Breast epithelium (tissue), 4 donors: ENCODE measurements around the gene FAM219B. TPM values are rescaled to one million over a fixed set of nuclear protein-coding genes. Genes with fewer than 3 reads are reported as not detected.
"Not testable (repeated sequence)": the region's sequence is repeated elsewhere in the genome, so short reads cannot be mapped to it uniquely, and the experiment has no call there.

Experiments used
- DNase-seq, 2 donors: peaks; one replicate each; pipeline ENCODE4 v3.0.0-alpha.2; 2019; ENCODE audit warnings: low spot score in 2 of 2
- H3K27ac ChIP-seq, 2 donors: fragments of 200-600 bp; sonication (generic) in 1 of 2; one replicate each; pipeline ENCODE4 v1.5.1; 2016 to 2019; ENCODE audit warnings: mild to moderate bottlenecking in 1 of 2
- H3K27me3 ChIP-seq, 2 donors: fragments of 200-600 bp; sonication (generic) in 1 of 2; one replicate each; pipeline versions ENCODE4 v1.5.1 to v1.6.0; 2017 to 2019; ENCODE audit warnings: control low read depth in 1 of 2, mild to moderate bottlenecking in 1 of 2
- H3K36me3 ChIP-seq: fragments of 200-600 bp; one replicate; pipeline ENCODE4 v1.5.1; 2019
- H3K4me1 ChIP-seq, 2 donors: fragments of 200-600 bp; sonication (generic); one replicate each; pipeline ENCODE4 v1.5.1; 2016 to 2019; ENCODE audit warnings: control low read depth in 1 of 2
- H3K4me3 ChIP-seq, 3 donors: fragments of 200-600 bp; sonication (generic); 1 replicate in 2 of 3; 2 replicates in 1 of 3; pipeline ENCODE4 v1.5.1; 2016 to 2019; ENCODE audit warnings: mild to moderate bottlenecking in 3 of 3, moderate library complexity in 2 of 3
- H3K9me3 ChIP-seq, 2 donors: fragments of 200-600 bp; sonication (generic) in 1 of 2; one replicate each; pipeline ENCODE4 v1.5.1; 2016 to 2019; ENCODE audit warnings: control low read depth in 1 of 2
- POLR2A ChIP-seq: fragments of 450-650 bp; IDR thresholded peaks from one replicate; pipeline ENCODE4 v1.6.1; 2016; ENCODE audit warnings: antibody characterized with exemption, mild to moderate bottlenecking, moderate library complexity
- POLR2AphosphoS5 ChIP-seq, 3 donors: sonication (generic); formaldehyde crosslinking; IDR thresholded peaks; one replicate each; pipeline ENCODE4 v1.6.1; 2017; ENCODE audit warnings: antibody characterized with exemption in 3 of 3
- intact Hi-C: fragments of 100-400 bp; cut with DNase I; formaldehyde crosslinking; loops from one replicate; pipeline ENCODE4 v1.15.1; 2023; ENCODE audit warnings: low total_unique reads
- total RNA-seq, 3 donors: library from RNA; depleted of rRNA; stranded (reverse); fragments of >200 nt; gene quantifications; one replicate each; pipeline ENCODE4 v1.1.0, GENCODE V29; 2016
- TF ChIP-seq, protein P1 (sequence below), 3 donors: fragments of 450-650 bp; IDR thresholded peaks; one replicate each; pipeline ENCODE4 v1.5.1; 2016 to 2017; ENCODE audit warnings: antibody characterized with exemption in 3 of 3, mild to moderate bottlenecking in 3 of 3, moderate library complexity in 3 of 3

Gene FAM219B
- total RNA-seq, 3 donors from 2014 or later = 51.4 to 72.0 (median 54.1) TPM

GRCh38 chr15:74933573-74933972, 26.9 kb upstream of the FAM219B start:
- H3K36me3 ChIP-seq = no peaks in the 10 kb centered on the region

GRCh38 chr15:74928771-74929198, 22.1 kb upstream of the FAM219B start:
- no peak for TF ChIP-seq POLR2A
- TF ChIP-seq, protein P1, sequence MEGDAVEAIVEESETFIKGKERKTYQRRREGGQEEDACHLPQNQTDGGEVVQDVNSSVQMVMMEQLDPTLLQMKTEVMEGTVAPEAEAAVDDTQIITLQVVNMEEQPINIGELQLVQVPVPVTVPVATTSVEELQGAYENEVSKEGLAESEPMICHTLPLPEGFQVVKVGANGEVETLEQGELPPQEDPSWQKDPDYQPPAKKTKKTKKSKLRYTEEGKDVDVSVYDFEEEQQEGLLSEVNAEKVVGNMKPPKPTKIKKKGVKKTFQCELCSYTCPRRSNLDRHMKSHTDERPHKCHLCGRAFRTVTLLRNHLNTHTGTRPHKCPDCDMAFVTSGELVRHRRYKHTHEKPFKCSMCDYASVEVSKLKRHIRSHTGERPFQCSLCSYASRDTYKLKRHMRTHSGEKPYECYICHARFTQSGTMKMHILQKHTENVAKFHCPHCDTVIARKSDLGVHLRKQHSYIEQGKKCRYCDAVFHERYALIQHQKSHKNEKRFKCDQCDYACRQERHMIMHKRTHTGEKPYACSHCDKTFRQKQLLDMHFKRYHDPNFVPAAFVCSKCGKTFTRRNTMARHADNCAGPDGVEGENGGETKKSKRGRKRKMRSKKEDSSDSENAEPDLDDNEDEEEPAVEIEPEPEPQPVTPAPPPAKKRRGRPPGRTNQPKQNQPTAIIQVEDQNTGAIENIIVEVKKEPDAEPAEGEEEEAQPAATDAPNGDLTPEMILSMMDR (IDR thresholded peaks at IDR 0.05) = no peak
- TF ChIP-seq POLR2AphosphoS5 (IDR thresholded peaks at IDR 0.05) = no peak
- H3K4me1 ChIP-seq = no peaks in the 10 kb centered on the region
- no peaks in the 10 kb centered on the region for H3K27me3 ChIP-seq
- H3K27ac ChIP-seq = no peak overlapping the region
- H3K4me3 ChIP-seq = no peak overlapping the region
- H3K36me3 ChIP-seq = no peaks in the 10 kb centered on the region
- no peaks in the 10 kb centered on the region for H3K9me3 ChIP-seq
- no peak for DNase-seq
- intact Hi-C loops = no loop called here

More at GRCh38 chr15:74933573-74933972, 26.9 kb upstream of the FAM219B start:
- Histone ChIP-seq H3K27me3 (no peaks in the 10 kb centered on the region), H3K4me3 (no peak overlapping the region), H3K9me3 (no peaks in the 10 kb centered on the region), H3K4me1 (no peaks in the 10 kb centered on the region), H3K27ac (no peak overlapping the region)
- DNase-seq = no peak
- intact Hi-C loops = no loop called here
- TF ChIP-seq POLR2AphosphoS5 (IDR thresholded peaks at IDR 0.05) (no peak), POLR2A (no peak)
- TF ChIP-seq, protein P1 (IDR thresholded peaks at IDR 0.05) = no peak

GRCh38 chr15:74924525-74924924, 17.9 kb upstream of the FAM219B start:
- Histone ChIP-seq H3K4me3 (no peak overlapping the region), H3K27ac (no peak overlapping the region), H3K9me3 (no peaks in the 10 kb centered on the region), H3K36me3 (peaks cover 3% of the 10 kb centered on the region), H3K27me3 (no peaks in the 10 kb centered on the region), H3K4me1 (no peaks in the 10 kb centered on the region)
- DNase-seq = no peak
- TF ChIP-seq POLR2AphosphoS5 (IDR thresholded peaks at IDR 0.05) = no peak
- no peak for TF ChIP-seq POLR2A
- TF ChIP-seq, protein P1 (IDR thresholded peaks at IDR 0.05) = no peak
- intact Hi-C loops = no loop called here

DNA sequence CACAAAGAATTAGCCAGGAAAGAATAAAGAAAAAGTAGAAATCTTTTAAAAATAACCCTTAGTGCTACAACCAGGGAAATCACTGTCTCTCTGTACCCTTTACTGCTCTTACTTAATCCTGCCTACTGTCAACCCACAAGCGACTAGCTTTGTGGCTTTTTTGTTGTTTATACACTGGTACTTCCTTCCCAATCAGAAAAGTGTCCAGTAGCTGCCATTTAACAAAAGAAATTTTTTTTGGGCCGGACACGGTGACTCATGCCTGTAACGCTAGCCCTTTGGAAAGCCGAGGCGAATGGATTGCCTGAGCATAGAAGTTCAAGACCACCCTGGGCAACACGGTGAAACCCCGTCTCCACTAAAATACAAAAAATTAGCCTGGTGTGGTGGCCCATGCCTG, 13.8 kb upstream of the FAM219B start:
- no peaks in the 10 kb centered on the region for H3K9me3 ChIP-seq
- H3K4me3 ChIP-seq = no peak overlapping the region
- H3K4me1 ChIP-seq = no peaks in the 10 kb centered on the region
- no peak for TF ChIP-seq POLR2AphosphoS5 (IDR thresholded peaks at IDR 0.05)
- TF ChIP-seq, protein P1 (IDR thresholded peaks at IDR 0.05) = no peak
- TF ChIP-seq POLR2A = no peak
- no peak overlapping the region for H3K27ac ChIP-seq
- no peaks in the 10 kb centered on the region for H3K27me3 ChIP-seq
- DNase-seq = no peak
- peaks cover 3% of the 10 kb centered on the region for H3K36me3 ChIP-seq
- intact Hi-C loops = no loop called here

GRCh38 chr15:74917676-74918075, 11.0 kb upstream of the FAM219B start:
- peaks cover 3% of the 10 kb centered on the region for H3K36me3 ChIP-seq

DNA sequence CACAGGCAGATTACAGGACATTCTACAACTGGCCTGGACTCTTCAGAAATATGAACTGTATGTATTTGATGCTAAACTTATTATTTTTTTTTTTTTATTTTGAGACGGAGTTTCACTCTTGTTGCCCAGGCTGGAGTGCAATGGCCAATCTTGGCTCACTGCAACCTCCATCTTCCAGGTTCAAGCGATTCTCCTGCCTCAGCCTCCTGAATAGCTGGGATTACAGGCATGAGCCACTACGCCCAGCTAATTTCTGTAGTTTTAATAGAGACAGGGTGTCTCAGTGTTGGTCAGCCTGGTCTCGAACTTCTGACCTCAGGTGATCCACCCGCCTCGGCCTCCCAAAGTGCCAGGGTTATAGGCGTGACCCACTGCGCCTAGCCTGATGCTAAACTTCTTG, 7.1 kb upstream of the FAM219B start:
- intact Hi-C loops, DNase-seq, H3K36me3 ChIP-seq, H3K27me3 ChIP-seq, H3K4me1 ChIP-seq, H3K27ac ChIP-seq, H3K4me3 ChIP-seq, H3K9me3 ChIP-seq: not testable (repeated sequence)

More at GRCh38 chr15:74917676-74918075, 11.0 kb upstream of the FAM219B start:
- intact Hi-C loops = no loop called here
- Histone ChIP-seq H3K27me3 (no peaks in the 10 kb centered on the region), H3K9me3 (no peaks in the 10 kb centered on the region), H3K4me1 (no peaks in the 10 kb centered on the region), H3K4me3 (no peak overlapping the region), H3K27ac (no peak overlapping the region)
- no peak for DNase-seq
- TF ChIP-seq, protein P1 (IDR thresholded peaks at IDR 0.05) = no peak
- TF ChIP-seq POLR2A (no peak), POLR2AphosphoS5 (IDR thresholded peaks at IDR 0.05) (no peak)
